IPS-20b (cell line): ENCODE measurements around the gene NKTR.

Experiments used
- H3K27ac ChIP-seq: one replicate; pipeline ENCODE4 v1.5.1; 2013; ENCODE audit warnings: low read length
- H3K27me3 ChIP-seq: 2 replicates; pipeline ENCODE4 v1.6.1; 2013; ENCODE audit warnings: mild to moderate bottlenecking, low read length, inconsistent platforms; ENCODE audit not compliant: insufficient read depth
- H3K36me3 ChIP-seq: 2 replicates; pipeline ENCODE4 v1.6.1; 2013; ENCODE audit warnings: low read depth, mild to moderate bottlenecking, inconsistent platforms, low read length, moderate library complexity; ENCODE audit not compliant: insufficient read depth
- H3K4me1 ChIP-seq: 2 replicates; pipeline ENCODE4 v1.6.1; 2013; ENCODE audit warnings: mild to moderate bottlenecking, control low read depth, inconsistent platforms, low read length, moderate library complexity; ENCODE audit not compliant: insufficient read depth
- H3K4me3 ChIP-seq: 2 replicates; pipeline ENCODE4 v1.5.1; 2013; ENCODE audit warnings: mild to moderate bottlenecking, low read length, inconsistent platforms
- H3K9ac ChIP-seq: 2 replicates; pipeline ENCODE4 v1.6.1; 2013; ENCODE audit warnings: low read depth, mild to moderate bottlenecking, inconsistent platforms, low read length, moderate library complexity
- H3K9me3 ChIP-seq: 2 replicates; pipeline ENCODE4 v1.6.1; 2013; ENCODE audit warnings: mild to moderate bottlenecking, low read depth, low read length, inconsistent platforms; ENCODE audit not compliant: insufficient read depth

NKTR gene

DNA sequence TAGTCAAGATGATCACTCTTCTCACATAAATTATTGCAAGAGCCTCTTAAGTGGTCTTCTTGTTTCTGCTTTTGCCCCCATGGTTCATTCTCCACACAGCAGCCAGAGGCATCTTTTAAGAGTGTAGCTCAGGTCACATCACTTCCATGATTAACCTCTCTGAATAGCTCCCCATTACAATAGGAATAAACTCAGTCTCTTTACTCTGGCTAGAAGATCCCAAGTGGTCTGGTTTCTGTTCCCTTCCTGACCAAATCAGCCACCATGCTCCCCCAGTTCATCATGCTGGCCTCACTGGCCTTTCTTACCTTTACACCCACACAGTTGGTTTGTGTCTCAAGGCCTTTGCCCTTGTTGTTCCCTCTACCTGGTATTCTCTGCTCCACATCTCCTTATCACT, 93.9 kb downstream of the NKTR start:
- H3K27ac ChIP-seq = no peak overlapping the region
- H3K36me3 ChIP-seq = no peaks in the 10 kb centered on the region
- H3K4me3 ChIP-seq = no peak overlapping the region
- no peaks in the 10 kb centered on the region for H3K27me3 ChIP-seq
- no peaks in the 10 kb centered on the region for H3K9me3 ChIP-seq
- peaks cover 8% of the 10 kb centered on the region; the same call in 1 of the 2 replicates for H3K4me1 ChIP-seq
- H3K9ac ChIP-seq = no peak overlapping the region

DNA sequence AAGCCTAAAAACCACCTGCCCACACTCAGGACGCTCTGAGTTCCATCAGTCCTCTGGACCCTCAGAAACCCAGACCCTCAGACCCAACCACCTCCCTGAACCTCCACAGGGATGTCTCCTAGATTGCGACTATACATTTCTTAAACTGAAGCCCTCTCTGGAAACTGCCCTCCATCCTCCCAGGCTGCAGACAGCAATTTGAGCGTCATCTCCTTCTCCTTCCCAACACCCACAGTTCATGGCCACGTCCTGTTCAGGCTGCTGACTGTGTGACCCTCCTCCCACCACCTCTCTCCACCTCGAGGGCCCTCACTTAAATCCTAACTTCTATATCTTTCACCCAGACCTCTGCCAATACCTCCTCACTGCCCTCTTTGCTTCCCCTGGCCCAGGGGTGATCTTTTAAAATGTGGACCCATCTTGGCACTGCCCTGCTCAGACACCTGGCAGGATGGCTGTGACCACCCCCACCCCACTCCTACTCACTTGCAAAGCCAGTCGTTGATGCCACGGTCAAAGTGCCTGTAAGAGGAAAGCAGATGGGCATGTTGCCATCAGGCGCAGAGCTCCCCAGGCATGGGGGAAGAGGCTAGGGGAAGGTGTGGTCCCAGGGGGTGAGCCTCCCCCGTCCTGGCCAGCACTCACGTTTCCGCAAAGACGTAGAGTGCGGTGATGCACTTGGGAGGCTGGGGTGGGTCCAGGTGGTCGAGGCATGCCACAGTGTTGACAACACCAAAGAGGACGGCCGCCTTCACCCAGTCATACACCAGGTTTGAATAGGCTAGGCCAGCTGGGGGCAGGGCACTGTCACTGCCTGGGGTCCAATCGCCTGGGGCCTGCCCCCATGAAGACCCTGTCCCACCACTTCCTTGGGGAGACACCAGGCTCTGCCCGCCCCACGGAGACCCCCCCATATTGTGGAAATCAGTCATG, 96.1 kb downstream of the NKTR start:
- Histone ChIP-seq H3K9ac (no peak overlapping the region), H3K36me3 (no peaks in the 10 kb centered on the region), H3K27ac (no peak overlapping the region), H3K4me1 (no peaks in the 10 kb centered on the region), H3K4me3 (no peak overlapping the region), H3K9me3 (no peaks in the 10 kb centered on the region), H3K27me3 (no peaks in the 10 kb centered on the region)

DNA sequence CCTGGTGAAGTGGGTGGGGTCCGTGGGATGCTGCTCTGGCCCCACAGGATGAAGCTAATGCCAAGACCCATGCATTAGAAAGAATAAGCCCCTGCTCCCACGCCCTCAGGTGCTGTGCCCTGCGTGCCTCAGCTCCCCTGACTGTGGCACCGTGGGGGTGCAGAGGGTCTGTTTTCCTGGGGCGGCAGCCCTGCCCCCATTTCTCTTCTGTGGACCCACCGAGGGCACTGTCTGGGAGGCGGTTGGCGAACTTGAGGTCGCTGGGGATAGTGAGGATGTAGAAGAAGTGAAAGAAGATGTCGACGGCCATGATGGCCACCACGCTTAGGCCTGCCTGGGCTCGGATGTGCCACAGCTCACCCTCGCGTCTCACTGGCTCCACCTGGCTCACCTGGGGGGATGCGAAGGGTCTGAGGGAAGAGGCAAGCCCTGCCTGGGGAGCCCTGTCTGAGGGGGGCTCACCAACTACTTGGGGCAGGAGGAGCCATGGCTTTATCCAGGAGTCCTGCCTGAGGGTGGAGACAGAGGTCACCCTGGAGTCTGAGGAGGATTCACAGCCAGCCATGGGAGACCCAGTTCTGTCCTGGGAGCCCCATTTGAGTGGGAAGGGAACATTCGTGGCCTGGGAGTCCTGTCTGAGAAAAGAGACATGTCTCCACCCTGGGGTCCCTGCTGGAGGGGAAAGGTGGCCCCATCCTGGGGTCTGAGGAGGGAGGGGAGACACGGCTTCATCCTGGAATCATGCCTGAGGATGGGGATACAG, 97.0 kb downstream of the NKTR start:
- Histone ChIP-seq H3K27ac (no peak overlapping the region), H3K9me3 (no peaks in the 10 kb centered on the region), H3K4me1 (no peaks in the 10 kb centered on the region), H3K4me3 (no peak overlapping the region), H3K27me3 (no peaks in the 10 kb centered on the region), H3K36me3 (no peaks in the 10 kb centered on the region), H3K9ac (no peak overlapping the region)
